Neuron (in vitro differentiated cells): ENCODE measurements around the gene ARHGEF17.

Experiments used
- H2AFZ ChIP-seq: one replicate; pipeline ENCODE4 v1.6.1; 2013; ENCODE audit warnings: low read depth, mild to moderate bottlenecking, inconsistent platforms, low read length, moderate library complexity
- H3K27me3 ChIP-seq: one replicate; pipeline ENCODE4 v1.6.1; 2013; ENCODE audit warnings: low read length; ENCODE audit not compliant: insufficient read depth
- H3K36me3 ChIP-seq: one replicate; pipeline ENCODE4 v1.6.1; 2013; ENCODE audit warnings: low read length; ENCODE audit not compliant: insufficient read depth
- H3K4me1 ChIP-seq: one replicate; pipeline ENCODE4 v1.6.1; 2013; ENCODE audit warnings: low read length; ENCODE audit not compliant: insufficient read depth
- H3K4me3 ChIP-seq: 2 replicates; pipeline ENCODE4 v1.5.1; 2013; ENCODE audit warnings: mild to moderate bottlenecking, low read length, moderate library complexity
- H3K9me3 ChIP-seq: one replicate; pipeline ENCODE4 v1.6.1; 2013; ENCODE audit warnings: low read length

ARHGEF17 gene

DNA sequence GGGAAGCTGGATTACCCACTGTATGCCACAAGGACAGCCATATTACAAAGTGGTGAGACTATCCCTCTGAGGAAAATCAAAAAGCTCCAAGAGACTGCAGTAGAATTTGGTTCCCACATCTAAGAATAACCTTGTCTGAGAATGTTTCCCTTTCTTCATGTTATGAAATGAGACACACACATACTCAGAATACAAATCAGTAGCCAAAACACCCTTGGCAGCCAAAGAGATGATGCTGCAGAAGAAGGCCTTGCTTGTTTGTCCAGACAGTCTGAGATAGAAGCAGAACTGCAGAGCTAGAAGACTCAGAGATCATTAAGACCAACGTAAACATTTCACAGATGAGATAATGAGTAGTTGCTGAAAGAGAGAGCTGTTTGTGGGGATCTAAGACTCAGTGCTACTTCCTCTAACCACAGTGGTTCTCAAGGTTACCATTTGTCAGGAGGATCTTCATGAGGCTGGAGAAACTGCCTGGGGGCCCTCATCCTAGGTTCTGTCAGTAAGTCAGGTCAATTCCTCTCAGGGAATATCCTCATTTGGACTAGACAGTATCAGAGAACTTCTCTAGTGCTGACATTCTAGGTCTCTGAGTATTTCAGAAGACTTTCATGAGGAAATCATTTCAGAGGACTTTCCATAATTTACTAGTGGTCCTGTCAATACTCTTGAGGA lies 107.0 kb downstream of the ARHGEF17 start:
- Histone ChIP-seq H3K4me1 (peaks cover 13% of the 10 kb centered on the region), H2AFZ (no peak overlapping the region), H3K9me3 (peaks cover 2% of the 10 kb centered on the region), H3K27me3 (no peaks in the 10 kb centered on the region), H3K4me3 (no peak overlapping the region), H3K36me3 (peaks cover 29% of the 10 kb centered on the region)

DNA sequence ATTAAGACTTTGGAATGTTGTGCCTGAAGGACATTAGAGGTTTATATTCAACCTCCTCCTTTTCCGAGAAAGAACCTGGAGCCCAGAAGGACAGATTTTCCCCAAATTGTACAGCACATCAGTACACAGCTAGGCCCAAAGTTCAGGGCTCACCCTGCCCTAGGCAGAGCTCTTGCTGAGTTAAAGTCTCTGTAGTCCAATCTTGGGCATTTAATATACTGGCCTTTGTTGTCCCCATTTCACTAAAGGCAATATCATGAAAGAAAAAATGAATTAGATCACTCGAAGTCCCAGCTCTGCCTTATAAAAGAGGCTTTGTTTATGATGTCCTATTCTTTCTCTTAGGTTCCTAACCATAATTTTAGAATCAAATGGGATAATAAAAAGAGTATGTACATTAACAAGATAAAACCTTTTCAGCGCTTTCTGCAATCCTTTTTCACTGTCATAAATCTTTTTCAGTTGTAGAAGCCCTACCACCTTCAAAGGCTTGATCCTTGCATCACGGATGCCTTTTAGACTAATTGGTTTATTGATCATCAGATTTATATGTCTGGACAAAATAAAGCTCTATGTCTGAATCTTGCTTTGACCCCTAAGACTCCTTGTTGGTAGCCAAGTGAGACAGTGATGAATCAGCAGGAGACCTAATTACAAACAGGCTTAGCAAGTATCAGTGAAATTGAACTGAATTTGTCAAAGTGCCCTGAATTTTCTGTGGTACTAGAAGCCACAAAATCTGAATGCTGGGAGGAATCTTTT lies 108.0 kb downstream of the ARHGEF17 start:
- H3K27me3 ChIP-seq, result no peaks in the 10 kb centered on the region
- peaks cover 13% of the 10 kb centered on the region for H3K4me1 ChIP-seq
- peaks cover 2% of the 10 kb centered on the region for H3K9me3 ChIP-seq
- H2AFZ ChIP-seq, result no peak overlapping the region
- peaks cover 25% of the 10 kb centered on the region for H3K36me3 ChIP-seq
- H3K4me3 ChIP-seq, result no peak overlapping the region

DNA sequence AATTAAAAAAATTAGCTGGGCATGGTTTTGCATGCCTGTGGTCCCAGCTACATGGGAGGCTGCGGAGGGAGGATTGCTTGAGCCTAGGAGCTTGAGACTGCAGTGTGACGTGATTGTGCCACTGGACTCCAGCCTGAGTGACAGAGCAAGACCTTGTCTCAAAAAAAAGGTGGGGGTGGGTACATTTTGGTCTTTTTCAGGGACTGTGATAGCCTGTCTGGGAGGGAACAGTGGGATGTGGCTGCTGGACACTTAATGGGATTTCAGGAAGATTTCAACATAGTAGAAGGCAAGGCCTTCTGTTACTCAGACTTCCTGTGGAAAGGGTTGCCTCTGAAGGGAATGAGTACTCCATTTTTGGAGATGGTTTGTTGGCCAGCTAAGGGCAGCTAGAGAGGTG lies 108.7 kb downstream of the ARHGEF17 start:
- H2AFZ ChIP-seq, result no peak overlapping the region
- peaks cover 19% of the 10 kb centered on the region for H3K4me1 ChIP-seq
- H3K36me3 ChIP-seq, result peaks cover 20% of the 10 kb centered on the region
- H3K27me3 ChIP-seq, result no peaks in the 10 kb centered on the region
- peaks cover 2% of the 10 kb centered on the region for H3K9me3 ChIP-seq
- H3K4me3 ChIP-seq, result no peak overlapping the region
